ENCODE results near the gene MNAT1. TPM values are rescaled to one million over a fixed set of nuclear protein-coding genes. Genes with fewer than 3 reads are reported as not detected.

The MNAT1 gene
- total RNA-seq, 4 donors from 2014 or later = 32.5 to 71.4 (median 47.7) TPM

- no peak for TF ChIP-seq CTCF (IDR thresholded peaks at IDR 0.05; ENCODE audit: low read depth)
Observed at GRCh38 chr14:60968099-60968498, 233.5 kb downstream of the MNAT1 start.

- no peak for TF ChIP-seq CTCF (IDR thresholded peaks at IDR 0.05; ENCODE audit: low read depth)
Observed at GRCh38 chr14:60968671-60969070, 234.1 kb downstream of the MNAT1 start.

GRCh38 chr14:60970146-60970545 is 235.6 kb downstream of the MNAT1 start:
- TF ChIP-seq CTCF (IDR thresholded peaks at IDR 0.05; ENCODE audit: low read depth) = no peak

- TF ChIP-seq CTCF (IDR thresholded peaks at IDR 0.05; ENCODE audit: low read depth) = no peak
Observed at GRCh38 chr14:60971271-60971670, 236.7 kb downstream of the MNAT1 start.

- no peak for TF ChIP-seq CTCF (IDR thresholded peaks at IDR 0.05; ENCODE audit: low read depth)
Observed at GRCh38 chr14:60972295-60972694, 237.7 kb downstream of the MNAT1 start.

GRCh38 chr14:60973070-60973469 is 238.5 kb downstream of the MNAT1 start:
- TF ChIP-seq CTCF (IDR thresholded peaks at IDR 0.05; ENCODE audit: low read depth) = no peak

- no peak for TF ChIP-seq CTCF (IDR thresholded peaks at IDR 0.05; ENCODE audit: low read depth)
Observed at GRCh38 chr14:60974090-60974651, 239.6 kb downstream of the MNAT1 start.
